Effector memory CD8-positive, alpha-beta T cell (primary cell): Measurements from ENCODE around the gene ATXN1.
"Not testable (repeated sequence)": the region's sequence is repeated elsewhere in the genome, so short reads cannot be mapped to it uniquely, and the experiment has no call there.

ENCODE experiments used
- ATAC-seq: fragments of 150-1000 bp; cut with Tn5 transposase; replicated peaks from 2 replicates; pipeline ENCODE4 v1.10.0; 2021; ENCODE audit warnings: mild to moderate bottlenecking, moderate library complexity
- DNase-seq, 3 experiments: peaks; one replicate each; pipeline ENCODE4 v3.0.0; 2021
- H3K27ac Mint-ChIP-seq, 2 donors: one replicate each; pipeline ENCODE4 v1.8.0; 2022; ENCODE audit warnings: mild to moderate bottlenecking in 2 of 2, mixed read lengths in 2 of 2, moderate library complexity in 2 of 2
- H3K27me3 Mint-ChIP-seq, 2 donors: one replicate each; pipeline ENCODE4 v1.8.0; 2022; ENCODE audit warnings: mixed read lengths in 2 of 2
- H3K36me3 Mint-ChIP-seq: one replicate; pipeline ENCODE4 v1.8.0; 2022; ENCODE audit warnings: mild to moderate bottlenecking, moderate library complexity, mixed read lengths; ENCODE audit not compliant: insufficient read depth
- H3K4me1 Mint-ChIP-seq, 2 donors: one replicate each; pipeline ENCODE4 v1.8.0; 2022; ENCODE audit warnings: low read depth in 2 of 2, mixed read lengths in 2 of 2
- H3K4me3 Mint-ChIP-seq, 2 donors: one replicate each; pipeline ENCODE4 v1.8.0; 2022; ENCODE audit warnings: mild to moderate bottlenecking in 2 of 2, mixed read lengths in 2 of 2, moderate library complexity in 2 of 2
- H3K9me3 Mint-ChIP-seq, 2 donors: one replicate each; pipeline ENCODE4 v1.8.0; 2022; ENCODE audit warnings: mixed read lengths in 2 of 2

The ATXN1 gene

DNA sequence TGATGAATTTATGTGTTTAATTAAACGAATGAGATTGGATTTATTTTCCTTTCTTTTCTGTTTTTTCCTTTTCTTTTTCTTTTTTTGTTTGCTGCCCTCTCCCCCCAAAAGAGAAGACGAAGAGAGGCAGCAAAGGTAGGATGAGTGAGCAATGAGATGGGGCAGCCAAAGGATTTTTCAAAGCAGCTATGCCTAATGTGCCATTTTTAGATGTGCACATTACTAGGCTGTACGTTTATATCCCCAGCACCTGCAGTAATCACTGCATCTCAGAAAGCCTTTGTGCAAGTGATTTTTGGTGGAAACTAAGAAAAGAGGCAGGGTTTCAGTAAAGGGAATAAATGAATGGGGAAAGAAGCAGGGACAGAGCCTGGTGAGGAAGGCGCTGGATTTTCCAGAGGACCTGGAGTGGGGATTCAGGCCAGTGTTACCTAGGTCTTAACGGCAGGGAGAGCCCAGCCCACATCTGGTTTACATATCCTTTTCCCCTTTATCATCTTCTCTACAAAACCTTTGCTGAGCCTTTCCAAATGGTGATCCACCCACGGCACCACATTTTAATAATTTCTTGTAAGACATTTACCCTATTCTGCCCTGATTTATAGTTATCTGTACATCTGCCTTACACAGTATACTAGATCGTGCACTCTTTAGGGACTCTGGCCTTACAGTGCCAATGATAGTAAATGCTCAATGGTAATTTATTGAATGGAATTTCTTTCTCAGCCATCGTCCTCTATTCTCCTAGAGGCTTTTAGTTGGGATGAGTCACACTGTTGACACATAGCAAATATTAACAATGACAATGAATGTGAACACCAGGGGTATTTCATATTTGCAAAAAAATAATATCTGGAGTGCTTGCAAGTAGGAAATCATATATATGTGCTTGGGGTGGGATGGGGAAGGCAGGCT lies 38.3 kb upstream of the ATXN1 start:
- no peak overlapping the region for H3K27ac Mint-ChIP-seq

DNA sequence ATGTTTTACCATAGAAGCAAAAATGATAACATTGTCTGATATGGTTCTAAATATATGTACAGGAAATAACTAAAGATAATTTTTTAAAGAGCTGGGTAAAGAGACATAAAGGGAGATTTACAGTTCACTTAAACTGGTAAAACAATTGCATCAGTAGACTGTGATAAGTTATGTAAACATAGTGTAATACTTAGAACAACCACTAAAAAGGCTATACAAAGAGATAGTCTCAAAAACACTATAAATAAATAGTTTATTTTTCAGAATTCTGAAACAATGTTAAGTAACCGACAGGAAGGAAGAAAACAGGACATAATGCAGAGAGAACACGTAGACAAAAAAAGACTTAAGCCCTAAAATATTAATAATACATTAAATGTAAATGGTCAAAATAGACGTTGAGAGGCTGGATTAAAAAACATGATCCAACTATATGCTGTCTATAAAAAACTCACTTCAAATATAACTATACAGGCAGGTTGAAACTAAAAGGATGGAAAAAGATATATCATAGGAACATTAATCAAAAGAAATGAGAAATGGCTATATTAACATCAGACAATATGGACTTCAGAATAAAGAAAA lies 32.7 kb upstream of the ATXN1 start:
- DNase-seq (no peak), ATAC-seq (no peak)
- H3K4me1 Mint-ChIP-seq, result no peaks in the 10 kb centered on the region
- no peaks in the 10 kb centered on the region for H3K36me3 Mint-ChIP-seq
- peaks cover 0 to 7% of the 10 kb centered on the region in 2 donors for H3K9me3 Mint-ChIP-seq
- no peak overlapping the region for H3K4me3 Mint-ChIP-seq
- no peak overlapping the region for H3K27ac Mint-ChIP-seq
- H3K27me3 Mint-ChIP-seq, result peaks cover 0 to 7% of the 10 kb centered on the region in 2 donors

More for the DNA sequence above, 38.3 kb upstream of the ATXN1 start:
- H3K4me1 Mint-ChIP-seq, result no peaks in the 10 kb centered on the region
- ATAC-seq (no peak), DNase-seq (no peak)
- no peaks in the 10 kb centered on the region for H3K27me3 Mint-ChIP-seq
- H3K9me3 Mint-ChIP-seq, result no peaks in the 10 kb centered on the region
- H3K4me3 Mint-ChIP-seq, result no peak overlapping the region
- no peaks in the 10 kb centered on the region for H3K36me3 Mint-ChIP-seq

DNA sequence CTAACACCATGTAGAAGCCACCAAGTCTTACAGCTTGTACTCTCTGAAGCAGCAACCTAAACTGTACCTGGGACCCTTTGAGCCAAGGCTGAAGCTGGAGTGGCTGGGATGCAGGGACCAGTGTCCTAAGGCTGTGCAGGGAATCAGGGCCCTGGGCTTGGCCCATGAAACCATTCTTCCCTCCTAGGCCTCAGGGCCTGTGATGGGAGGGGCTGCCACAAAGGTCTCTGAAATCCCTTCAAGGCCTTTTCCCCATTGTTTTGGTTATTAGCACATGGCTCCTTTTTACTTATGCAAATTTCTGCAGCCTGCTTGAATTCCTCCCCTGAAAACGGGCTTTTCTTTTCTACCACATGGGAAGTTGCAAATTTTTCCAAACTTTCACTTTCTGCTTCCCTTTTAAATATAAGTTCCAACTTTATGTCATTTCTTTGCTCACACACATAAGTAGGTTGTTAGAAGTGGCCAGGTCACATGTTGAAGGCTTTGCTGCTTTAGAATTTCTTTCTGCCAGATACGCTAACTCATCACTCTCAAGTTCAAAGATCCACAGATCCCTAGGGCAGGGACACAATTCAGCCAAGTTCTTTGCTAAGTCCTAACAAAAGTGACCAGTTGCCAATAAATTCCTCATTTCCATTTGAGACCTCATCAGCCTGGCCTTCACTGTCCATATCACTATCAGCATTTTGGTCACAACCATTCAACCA lies 28.2 kb upstream of the ATXN1 start:
- DNase-seq, result no peak
- no peak for ATAC-seq
- H3K9me3 Mint-ChIP-seq, result peaks cover 5 to 7% of the 10 kb centered on the region in 2 donors
- peaks cover 0 to 7% of the 10 kb centered on the region in 2 donors for H3K27me3 Mint-ChIP-seq
- no peak overlapping the region for H3K27ac Mint-ChIP-seq
- no peaks in the 10 kb centered on the region for H3K36me3 Mint-ChIP-seq
- H3K4me3 Mint-ChIP-seq, result no peak overlapping the region
- peaks cover 8 to 12% of the 10 kb centered on the region in 2 donors for H3K4me1 Mint-ChIP-seq

- Mint-ChIP-seq H3K4me3 (no peak overlapping the region), H3K9me3 (peaks cover 5 to 7% of the 10 kb centered on the region in 2 donors), H3K27me3 (peaks cover 0 to 9% of the 10 kb centered on the region in 2 donors), H3K4me1 (peaks cover 8 to 12% of the 10 kb centered on the region in 2 donors), H3K36me3 (no peaks in the 10 kb centered on the region), H3K27ac (peak overlapping the region in 1 of 2 donors; percentile 48)
- ATAC-seq, result peak; percentile 26
- no peak for DNase-seq
Observed at GRCh38 chr6:16787128-16787682, 25.9 kb upstream of the ATXN1 start.

GRCh38 chr6:16785496-16785895 lies 24.2 kb upstream of the ATXN1 start:
- H3K4me1 Mint-ChIP-seq, result peaks cover 8 to 12% of the 10 kb centered on the region in 2 donors
- H3K27ac Mint-ChIP-seq, result no peak overlapping the region
- no peaks in the 10 kb centered on the region for H3K36me3 Mint-ChIP-seq
- H3K27me3 Mint-ChIP-seq, result peaks cover 0 to 16% of the 10 kb centered on the region in 2 donors
- DNase-seq (no peak), ATAC-seq (no peak)
- H3K9me3 Mint-ChIP-seq, result peaks cover 4 to 5% of the 10 kb centered on the region in 2 donors
- H3K4me3 Mint-ChIP-seq, result no peak overlapping the region

- peaks cover 8 to 12% of the 10 kb centered on the region in 2 donors for H3K4me1 Mint-ChIP-seq
- ATAC-seq, H3K36me3 Mint-ChIP-seq, H3K9me3 Mint-ChIP-seq, H3K4me3 Mint-ChIP-seq, H3K27ac Mint-ChIP-seq, DNase-seq: not testable (repeated sequence)
- H3K27me3 Mint-ChIP-seq, result peaks cover 0 to 10% of the 10 kb centered on the region in 2 donors
Observed at GRCh38 chr6:16784957-16785356, 23.7 kb upstream of the ATXN1 start.

DNA sequence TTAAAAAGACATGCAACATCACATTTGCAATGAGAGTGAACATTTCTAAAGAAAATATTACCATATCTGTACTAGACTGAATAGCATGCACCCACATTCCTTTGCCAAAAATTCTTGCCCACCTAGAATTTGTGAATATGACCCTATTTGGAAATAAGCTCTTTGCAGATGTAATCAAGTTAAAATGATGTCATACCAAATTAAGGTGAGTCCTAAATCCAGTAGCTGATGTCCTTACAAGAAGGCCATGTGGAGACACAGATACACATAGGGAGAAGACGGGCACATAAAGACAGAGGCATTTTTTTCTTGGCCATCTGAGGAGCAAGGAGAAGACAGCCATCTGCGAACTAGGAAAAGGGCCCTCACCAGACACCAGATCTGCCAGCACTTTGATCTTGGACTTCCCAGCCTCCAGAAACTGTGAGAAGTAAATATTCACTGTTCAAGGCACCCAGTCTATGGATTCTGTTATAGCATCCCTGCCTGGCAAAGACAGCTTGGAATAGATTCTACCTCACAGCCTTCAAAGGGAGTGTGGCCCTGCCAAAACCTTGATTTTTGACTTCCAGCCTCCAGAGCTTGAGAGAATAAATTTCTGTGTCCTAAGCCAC lies 22.8 kb upstream of the ATXN1 start:
- H3K27me3 Mint-ChIP-seq, result peaks cover 0 to 9% of the 10 kb centered on the region in 2 donors

GRCh38 chr6:16783509-16783908 lies 22.2 kb upstream of the ATXN1 start:
- Mint-ChIP-seq H3K4me3 (no peak overlapping the region), H3K4me1 (peaks cover 8 to 12% of the 10 kb centered on the region in 2 donors), H3K36me3 (peaks cover 2% of the 10 kb centered on the region), H3K27me3 (peaks cover 0 to 9% of the 10 kb centered on the region in 2 donors), H3K9me3 (peaks cover 0 to 5% of the 10 kb centered on the region in 2 donors), H3K27ac (no peak overlapping the region)
- ATAC-seq (no peak), DNase-seq (no peak)

More for the DNA sequence above, 22.8 kb upstream of the ATXN1 start:
- DNase-seq, result no peak
- Mint-ChIP-seq H3K4me3 (no peak overlapping the region), H3K4me1 (peaks cover 8 to 12% of the 10 kb centered on the region in 2 donors), H3K27ac (no peak overlapping the region), H3K36me3 (peaks cover 2% of the 10 kb centered on the region), H3K9me3 (peaks cover 0 to 5% of the 10 kb centered on the region in 2 donors)
- no peak for ATAC-seq

GRCh38 chr6:16782278-16782677 lies 21.0 kb upstream of the ATXN1 start:
- peaks cover 4 to 7% of the 10 kb centered on the region in 2 donors for H3K4me1 Mint-ChIP-seq
- ATAC-seq (no peak), DNase-seq (no peak)
- no peaks in the 10 kb centered on the region for H3K9me3 Mint-ChIP-seq
- H3K4me3 Mint-ChIP-seq, result no peak overlapping the region
- peaks cover 0 to 9% of the 10 kb centered on the region in 2 donors for H3K27me3 Mint-ChIP-seq
- no peak overlapping the region for H3K27ac Mint-ChIP-seq
- H3K36me3 Mint-ChIP-seq, result peaks cover 2% of the 10 kb centered on the region

DNA sequence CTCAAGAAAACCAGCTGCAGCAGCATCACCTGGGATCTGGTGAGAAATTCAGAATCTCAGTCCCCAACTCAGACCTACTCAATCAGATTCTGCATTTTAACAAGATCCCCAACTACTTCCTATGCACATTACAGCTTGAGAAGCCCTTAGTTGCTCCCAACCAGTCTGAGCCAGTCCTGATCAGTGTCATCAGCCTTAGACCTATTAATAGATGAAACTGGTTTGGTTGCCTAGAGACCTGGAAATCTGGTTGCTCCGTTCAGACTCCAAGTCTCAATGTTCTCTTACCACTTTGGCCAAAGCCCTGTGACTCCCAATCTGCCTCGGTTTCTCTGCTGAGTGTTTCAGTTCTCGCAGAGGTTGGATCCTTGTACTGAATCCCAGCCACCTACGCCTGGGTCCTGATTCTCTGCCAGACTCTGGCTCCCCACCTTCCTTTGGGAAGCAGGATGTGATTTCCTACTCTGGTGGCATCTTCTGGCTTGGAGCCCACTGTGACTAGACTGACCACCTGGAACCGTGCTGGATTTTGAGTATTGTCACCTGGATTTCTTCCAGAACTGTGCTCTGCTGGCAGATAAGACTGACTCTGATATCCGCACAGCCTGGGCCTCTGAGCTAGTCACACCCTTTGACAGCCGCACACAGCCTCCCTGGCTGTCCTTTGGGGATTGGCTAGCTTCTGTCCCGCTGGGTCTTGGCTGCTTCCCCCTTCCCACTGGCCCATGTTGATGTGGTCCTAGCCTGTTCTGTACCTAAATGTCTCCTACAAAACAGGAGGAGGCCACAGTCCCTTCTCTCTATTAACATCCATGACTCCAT lies 20.3 kb upstream of the ATXN1 start:
- Mint-ChIP-seq H3K27me3 (peaks cover 0 to 9% of the 10 kb centered on the region in 2 donors), H3K4me1 (no peaks in the 10 kb centered on the region), H3K9me3 (no peaks in the 10 kb centered on the region), H3K4me3 (no peak overlapping the region), H3K27ac (no peak overlapping the region), H3K36me3 (peaks cover 2% of the 10 kb centered on the region)
- ATAC-seq, result no peak
- no peak for DNase-seq

DNA sequence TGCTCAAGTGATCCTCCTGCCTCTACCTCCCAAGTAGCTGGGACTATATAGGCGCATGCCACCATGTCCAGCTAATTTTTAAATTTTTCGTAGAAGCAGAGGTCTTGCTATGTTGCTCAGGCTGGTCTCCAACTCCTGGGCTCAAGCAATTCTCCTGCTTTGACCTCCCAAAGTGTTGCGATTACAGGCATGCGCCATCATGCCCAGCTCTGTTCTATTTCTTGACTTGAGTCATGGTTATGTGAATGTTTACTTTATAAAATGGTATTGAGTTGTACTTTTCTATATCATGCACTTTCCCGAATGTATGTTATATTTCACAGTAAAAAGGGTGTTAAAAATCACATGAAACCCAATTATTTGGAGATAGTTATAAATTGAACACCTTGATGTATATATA lies 17.3 kb upstream of the ATXN1 start:
- Mint-ChIP-seq H3K4me1 (no peaks in the 10 kb centered on the region), H3K27me3 (peaks cover 0 to 9% of the 10 kb centered on the region in 2 donors), H3K9me3 (no peaks in the 10 kb centered on the region), H3K4me3 (no peak overlapping the region), H3K36me3 (peaks cover 2% of the 10 kb centered on the region), H3K27ac (no peak overlapping the region)
- ATAC-seq, result no peak
- DNase-seq, result no peak

DNA sequence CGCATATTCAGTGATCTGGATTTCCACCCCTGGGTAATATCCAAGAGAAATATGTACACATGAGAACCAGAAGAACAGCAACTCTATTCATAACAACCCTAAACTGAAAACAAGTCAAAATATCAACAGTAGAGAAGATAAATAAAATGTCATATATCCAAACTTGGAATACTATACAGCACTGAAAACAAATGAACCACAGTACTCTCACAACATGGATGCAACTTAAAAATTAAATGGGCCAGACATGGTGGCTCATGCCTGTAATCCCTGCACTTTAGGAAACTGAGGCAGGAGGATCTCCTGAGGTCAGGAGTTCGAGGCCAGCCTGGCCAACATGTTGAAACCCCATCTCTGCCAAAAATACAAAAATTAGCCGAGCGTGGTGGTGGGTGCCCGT lies 16.5 kb upstream of the ATXN1 start:
- Mint-ChIP-seq H3K27ac (no peak overlapping the region), H3K36me3 (peaks cover 2% of the 10 kb centered on the region), H3K27me3 (peaks cover 0 to 9% of the 10 kb centered on the region in 2 donors), H3K4me3 (no peak overlapping the region), H3K4me1 (no peaks in the 10 kb centered on the region), H3K9me3 (no peaks in the 10 kb centered on the region)
- DNase-seq (no peak), ATAC-seq (no peak)
